Breast epithelium (tissue), 4 donors: Measurements from ENCODE around the gene ADRM1. TPM values are rescaled to one million over a fixed set of nuclear protein-coding genes. Genes with fewer than 3 reads are reported as not detected.

ENCODE experiments used
- DNase-seq, 2 donors: peaks; one replicate each; pipeline ENCODE4 v3.0.0-alpha.2; 2019; ENCODE audit warnings: low spot score in 2 of 2
- H3K27ac ChIP-seq, 2 donors: fragments of 200-600 bp; sonication (generic) in 1 of 2; one replicate each; pipeline ENCODE4 v1.5.1; 2016 to 2019; ENCODE audit warnings: mild to moderate bottlenecking in 1 of 2
- H3K27me3 ChIP-seq, 2 donors: fragments of 200-600 bp; sonication (generic) in 1 of 2; one replicate each; pipeline versions ENCODE4 v1.5.1 to v1.6.0; 2017 to 2019; ENCODE audit warnings: control low read depth in 1 of 2, mild to moderate bottlenecking in 1 of 2
- H3K36me3 ChIP-seq: fragments of 200-600 bp; one replicate; pipeline ENCODE4 v1.5.1; 2019
- H3K4me1 ChIP-seq, 2 donors: fragments of 200-600 bp; sonication (generic); one replicate each; pipeline ENCODE4 v1.5.1; 2016 to 2019; ENCODE audit warnings: control low read depth in 1 of 2
- H3K4me3 ChIP-seq, 3 donors: fragments of 200-600 bp; sonication (generic); 1 replicate in 2 of 3; 2 replicates in 1 of 3; pipeline ENCODE4 v1.5.1; 2016 to 2019; ENCODE audit warnings: mild to moderate bottlenecking in 3 of 3, moderate library complexity in 2 of 3
- H3K9me3 ChIP-seq, 2 donors: fragments of 200-600 bp; sonication (generic) in 1 of 2; one replicate each; pipeline ENCODE4 v1.5.1; 2016 to 2019; ENCODE audit warnings: control low read depth in 1 of 2
- CTCF ChIP-seq, 3 donors: fragments of 450-650 bp; IDR thresholded peaks; one replicate each; pipeline ENCODE4 v1.5.1; 2016 to 2017; ENCODE audit warnings: antibody characterized with exemption in 3 of 3, mild to moderate bottlenecking in 3 of 3, moderate library complexity in 3 of 3
- POLR2A ChIP-seq: fragments of 450-650 bp; IDR thresholded peaks from one replicate; pipeline ENCODE4 v1.6.1; 2016; ENCODE audit warnings: antibody characterized with exemption, mild to moderate bottlenecking, moderate library complexity
- POLR2AphosphoS5 ChIP-seq, 3 donors: sonication (generic); formaldehyde crosslinking; IDR thresholded peaks; one replicate each; pipeline ENCODE4 v1.6.1; 2017; ENCODE audit warnings: antibody characterized with exemption in 3 of 3
- intact Hi-C: fragments of 100-400 bp; cut with DNase I; formaldehyde crosslinking; loops from one replicate; pipeline ENCODE4 v1.15.1; 2023; ENCODE audit warnings: low total_unique reads
- total RNA-seq, 3 donors: library from RNA; depleted of rRNA; stranded (reverse); fragments of >200 nt; gene quantifications; one replicate each; pipeline ENCODE4 v1.1.0, GENCODE V29; 2016

The ADRM1 gene
- total RNA-seq, 3 donors from 2014 or later, result 80.2 to 131 (median 105) TPM

GRCh38 chr20:62296724-62297448, 5.9 kb upstream of the ADRM1 start:
- Histone ChIP-seq H3K4me3 (no peak overlapping the region), H3K36me3 (no peaks in the 10 kb centered on the region), H3K27me3 (no peaks in the 10 kb centered on the region), H3K4me1 (no peaks in the 10 kb centered on the region), H3K9me3 (no peaks in the 10 kb centered on the region), H3K27ac (no peak overlapping the region)
- no peak for DNase-seq
- intact Hi-C loops, result no loop called here
- TF ChIP-seq CTCF (IDR thresholded peaks at IDR 0.05) (no peak), POLR2AphosphoS5 (IDR thresholded peaks at IDR 0.05) (no peak), POLR2A (no peak)

GRCh38 chr20:62297449-62298227, 5.2 kb upstream of the ADRM1 start:
- Histone ChIP-seq H3K9me3 (no peaks in the 10 kb centered on the region), H3K4me1 (no peaks in the 10 kb centered on the region), H3K4me3 (no peak overlapping the region), H3K36me3 (no peaks in the 10 kb centered on the region), H3K27ac (no peak overlapping the region), H3K27me3 (no peaks in the 10 kb centered on the region)
- TF ChIP-seq POLR2A (no peak), POLR2AphosphoS5 (IDR thresholded peaks at IDR 0.05) (no peak), CTCF (IDR thresholded peaks at IDR 0.05) (no peak)
- intact Hi-C loops, result no loop called here
- DNase-seq, result no peak

GRCh38 chr20:62298577-62299249, 4.1 kb upstream of the ADRM1 start:
- no peaks in the 10 kb centered on the region for H3K36me3 ChIP-seq
- TF ChIP-seq CTCF (IDR thresholded peaks at IDR 0.05), result no peak
- no peak for TF ChIP-seq POLR2AphosphoS5 (IDR thresholded peaks at IDR 0.05)
- no peak for TF ChIP-seq POLR2A
- no peak for DNase-seq
- no peak overlapping the region for H3K4me3 ChIP-seq
- intact Hi-C loops, result no loop called here
- no peaks in the 10 kb centered on the region for H3K27me3 ChIP-seq
- no peak overlapping the region for H3K27ac ChIP-seq
- H3K4me1 ChIP-seq, result peaks cover 0 to under 1% of the 10 kb centered on the region in 2 donors
- H3K9me3 ChIP-seq, result no peaks in the 10 kb centered on the region

- Histone ChIP-seq H3K27ac (no peak overlapping the region), H3K4me3 (no peak overlapping the region), H3K36me3 (no peaks in the 10 kb centered on the region), H3K9me3 (no peaks in the 10 kb centered on the region), H3K4me1 (peaks cover 4 to 11% of the 10 kb centered on the region in 2 donors), H3K27me3 (no peaks in the 10 kb centered on the region)
- intact Hi-C loops, result loop anchor here (5.0 kb wide), 1 partner anchor 88 kb away; the partner anchor contains the start of gene RPS21
- no peak for TF ChIP-seq POLR2A
- no peak for TF ChIP-seq CTCF (IDR thresholded peaks at IDR 0.05)
- no peak for TF ChIP-seq POLR2AphosphoS5 (IDR thresholded peaks at IDR 0.05)
- no peak for DNase-seq
Measured at GRCh38 chr20:62299666-62300236, 3.0 kb upstream of the ADRM1 start.
